Panc1 (cell line): ENCODE data around the gene MS4A10. TPM values are rescaled to one million over a fixed set of nuclear protein-coding genes. Genes with fewer than 3 reads are reported as not detected.

Source experiments
- ATAC-seq: fragments of 200-7000 bp; cut with Tn5 transposase; 2 replicates; pipeline ENCODE4 v1.9.1; 2020; ENCODE audit warnings: mild to moderate bottlenecking, moderate library complexity
- BruUV-seq: library from RNA; stranded (reverse); fragments of 400-500 nt; replicated peaks from 2 replicates; lab custom pipeline; 2021; lab: Mats Ljungman, UMichigan
- CTCF ChIA-PET: fragments of 300-600 bp; sonication (Branson Sonifier 250); formaldehyde crosslinking; loops from one replicate; lab custom pipeline; 2022; ENCODE audit warnings: antibody characterized with exemption; lab: Charles Lee
- POLR2A ChIA-PET: fragments of 300-600 bp; sonication (Branson Sonifier 250); formaldehyde crosslinking; loops from one replicate; lab custom pipeline; 2022; ENCODE audit warnings: antibody characterized with exemption; lab: Charles Lee
- DNase-seq: peaks from one replicate; pipeline ENCODE4 v3.0.0-alpha.2; 2010; ENCODE audit warnings: low read depth, low spot score
- H3K27ac ChIP-seq: 2 replicates; pipeline ENCODE4 v1.5.1; 2011; ENCODE audit warnings: mild to moderate bottlenecking, low read length, inconsistent platforms
- H3K27me3 ChIP-seq: fragments of 200-500 bp; sonication (Bioruptor generic); 2 replicates; pipeline ENCODE4 v1.6.0; 2014; ENCODE audit warnings: low read length, inconsistent platforms; ENCODE audit not compliant: control insufficient read depth, insufficient read depth
- H3K36me3 ChIP-seq: fragments of 200-500 bp; sonication (Bioruptor generic); 2 replicates; pipeline ENCODE4 v1.5.1; 2014; ENCODE audit warnings: inconsistent platforms, mild to moderate bottlenecking, low read length, moderate library complexity; ENCODE audit not compliant: control insufficient read depth, insufficient read depth
- H3K4me1 ChIP-seq: 2 replicates; pipeline ENCODE4 v1.5.1; 2011; ENCODE audit warnings: inconsistent platforms, mild to moderate bottlenecking, low read length, moderate library complexity; ENCODE audit not compliant: control insufficient read depth, insufficient read depth
- H3K4me3 ChIP-seq, 2 experiments: 2 replicates each; pipeline ENCODE4 v1.5.1; 2011 to 2012; ENCODE audit warnings: low read depth in 2 of 2, low read length in 2 of 2, mild to moderate bottlenecking in 2 of 2, inconsistent platforms in 1 of 2, moderate library complexity in 1 of 2
- H3K9me3 ChIP-seq: fragments of 200-500 bp; sonication (Bioruptor generic); 2 replicates; pipeline ENCODE4 v1.5.1; 2014; ENCODE audit warnings: low read depth, mild to moderate bottlenecking, inconsistent platforms, low read length, moderate library complexity; ENCODE audit not compliant: control insufficient read depth, insufficient read depth
- POLR2AphosphoS5 ChIP-seq: IDR thresholded peaks from 2 replicates; pipeline ENCODE4 v1.6.1; 2012; ENCODE audit warnings: mild to moderate bottlenecking, low read depth, low read length, moderate library complexity
- SIN3A ChIP-seq: IDR thresholded peaks from 2 replicates; pipeline ENCODE4 v1.6.1; 2012; ENCODE audit warnings: low read depth, mild to moderate bottlenecking, low read length, moderate library complexity, borderline replicate concordance; ENCODE audit not compliant: insufficient read depth
- TCF7L2 ChIP-seq: IDR thresholded peaks from 2 replicates; pipeline ENCODE4 v1.6.1; 2011; ENCODE audit warnings: mild to moderate bottlenecking, low read depth, low read length, inconsistent platforms
- in situ Hi-C: cut with HindIII; loops from 2 replicates; pipeline ENCODE4 v1.10.0; 2016; ENCODE audit warnings: low sequenced_read_pairs, low pct_unique_long_range_greater_than_20kb
- intact Hi-C: fragments of 100-400 bp; cut with micrococcal nuclease; formaldehyde crosslinking; loops from one replicate; pipeline ENCODE4 v1.10.0; 2022; ENCODE audit not compliant: unreplicated experiment
- total RNA-seq: library from RNA; stranded (reverse); gene quantifications from one replicate; pipeline ENCODE4 v1.2.1, GENCODE V29; 2021; ENCODE audit not compliant: unreplicated experiment
- TF ChIP-seq, protein P1 (sequence below): fragments of 450-650 bp; IDR thresholded peaks from 2 replicates; pipeline ENCODE4 v1.5.1; 2017; ENCODE audit warnings: mild to moderate bottlenecking
- TF ChIP-seq, protein P2 (sequence below), 2 experiments: IDR thresholded peaks; 2 replicates each; pipeline ENCODE4 v1.6.1; 2011 to 2012; ENCODE audit warnings: low read depth in 2 of 2, control low read depth in 1 of 2, low read length in 1 of 2, mild to moderate bottlenecking in 1 of 2, moderate library complexity in 1 of 2; ENCODE audit not compliant: insufficient read depth in 1 of 2

The MS4A10 gene
- total RNA-seq, 1 experiment from 2014 or later, result not detected

GRCh38 chr11:60771146-60771545 lies 14.0 kb upstream of the MS4A10 start:
- ATAC-seq (no peak), DNase-seq (no peak)
- H3K4me3 ChIP-seq, result no peak overlapping the region
- intact Hi-C loops (no loop called here), in situ Hi-C loops (no loop called here)
- H3K36me3 ChIP-seq, result no peaks in the 10 kb centered on the region
- H3K27me3 ChIP-seq, result no peaks in the 10 kb centered on the region
- H3K27ac ChIP-seq, result no peak overlapping the region
- no peaks in the 10 kb centered on the region for H3K4me1 ChIP-seq
- ChIA-PET CTCF (no interaction called here), POLR2A (no interaction called here)
- H3K9me3 ChIP-seq, result no peaks in the 10 kb centered on the region
- no TSS peak for BruUV-seq
- no peak for TF ChIP-seq SIN3A
- no peak for TF ChIP-seq POLR2AphosphoS5
- no peak for TF ChIP-seq TCF7L2
- TF ChIP-seq, protein P1, sequence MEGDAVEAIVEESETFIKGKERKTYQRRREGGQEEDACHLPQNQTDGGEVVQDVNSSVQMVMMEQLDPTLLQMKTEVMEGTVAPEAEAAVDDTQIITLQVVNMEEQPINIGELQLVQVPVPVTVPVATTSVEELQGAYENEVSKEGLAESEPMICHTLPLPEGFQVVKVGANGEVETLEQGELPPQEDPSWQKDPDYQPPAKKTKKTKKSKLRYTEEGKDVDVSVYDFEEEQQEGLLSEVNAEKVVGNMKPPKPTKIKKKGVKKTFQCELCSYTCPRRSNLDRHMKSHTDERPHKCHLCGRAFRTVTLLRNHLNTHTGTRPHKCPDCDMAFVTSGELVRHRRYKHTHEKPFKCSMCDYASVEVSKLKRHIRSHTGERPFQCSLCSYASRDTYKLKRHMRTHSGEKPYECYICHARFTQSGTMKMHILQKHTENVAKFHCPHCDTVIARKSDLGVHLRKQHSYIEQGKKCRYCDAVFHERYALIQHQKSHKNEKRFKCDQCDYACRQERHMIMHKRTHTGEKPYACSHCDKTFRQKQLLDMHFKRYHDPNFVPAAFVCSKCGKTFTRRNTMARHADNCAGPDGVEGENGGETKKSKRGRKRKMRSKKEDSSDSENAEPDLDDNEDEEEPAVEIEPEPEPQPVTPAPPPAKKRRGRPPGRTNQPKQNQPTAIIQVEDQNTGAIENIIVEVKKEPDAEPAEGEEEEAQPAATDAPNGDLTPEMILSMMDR, result no peak
- TF ChIP-seq, protein P2, sequence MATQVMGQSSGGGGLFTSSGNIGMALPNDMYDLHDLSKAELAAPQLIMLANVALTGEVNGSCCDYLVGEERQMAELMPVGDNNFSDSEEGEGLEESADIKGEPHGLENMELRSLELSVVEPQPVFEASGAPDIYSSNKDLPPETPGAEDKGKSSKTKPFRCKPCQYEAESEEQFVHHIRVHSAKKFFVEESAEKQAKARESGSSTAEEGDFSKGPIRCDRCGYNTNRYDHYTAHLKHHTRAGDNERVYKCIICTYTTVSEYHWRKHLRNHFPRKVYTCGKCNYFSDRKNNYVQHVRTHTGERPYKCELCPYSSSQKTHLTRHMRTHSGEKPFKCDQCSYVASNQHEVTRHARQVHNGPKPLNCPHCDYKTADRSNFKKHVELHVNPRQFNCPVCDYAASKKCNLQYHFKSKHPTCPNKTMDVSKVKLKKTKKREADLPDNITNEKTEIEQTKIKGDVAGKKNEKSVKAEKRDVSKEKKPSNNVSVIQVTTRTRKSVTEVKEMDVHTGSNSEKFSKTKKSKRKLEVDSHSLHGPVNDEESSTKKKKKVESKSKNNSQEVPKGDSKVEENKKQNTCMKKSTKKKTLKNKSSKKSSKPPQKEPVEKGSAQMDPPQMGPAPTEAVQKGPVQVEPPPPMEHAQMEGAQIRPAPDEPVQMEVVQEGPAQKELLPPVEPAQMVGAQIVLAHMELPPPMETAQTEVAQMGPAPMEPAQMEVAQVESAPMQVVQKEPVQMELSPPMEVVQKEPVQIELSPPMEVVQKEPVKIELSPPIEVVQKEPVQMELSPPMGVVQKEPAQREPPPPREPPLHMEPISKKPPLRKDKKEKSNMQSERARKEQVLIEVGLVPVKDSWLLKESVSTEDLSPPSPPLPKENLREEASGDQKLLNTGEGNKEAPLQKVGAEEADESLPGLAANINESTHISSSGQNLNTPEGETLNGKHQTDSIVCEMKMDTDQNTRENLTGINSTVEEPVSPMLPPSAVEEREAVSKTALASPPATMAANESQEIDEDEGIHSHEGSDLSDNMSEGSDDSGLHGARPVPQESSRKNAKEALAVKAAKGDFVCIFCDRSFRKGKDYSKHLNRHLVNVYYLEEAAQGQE (IDR thresholded peaks at IDR 0.05; ENCODE audit: insufficient read depth in 1 of 2, low read depth in 2 of 2, low read length in 1 of 2), result no peak

GRCh38 chr11:60771879-60772525 lies 13.1 kb upstream of the MS4A10 start:
- Histone ChIP-seq H3K9me3 (no peaks in the 10 kb centered on the region), H3K27ac (no peak overlapping the region), H3K4me3 (no peak overlapping the region), H3K4me1 (no peaks in the 10 kb centered on the region), H3K36me3 (no peaks in the 10 kb centered on the region), H3K27me3 (no peaks in the 10 kb centered on the region)
- ATAC-seq (no peak), DNase-seq (no peak)
- no peak for TF ChIP-seq POLR2AphosphoS5
- TF ChIP-seq, protein P2 (IDR thresholded peaks at IDR 0.05; ENCODE audit: insufficient read depth in 1 of 2, low read depth in 2 of 2, low read length in 1 of 2), result no peak
- no peak for TF ChIP-seq SIN3A
- TF ChIP-seq, protein P1, result no peak
- no peak for TF ChIP-seq TCF7L2
- no TSS peak for BruUV-seq
- intact Hi-C loops, result no loop called here
- in situ Hi-C loops, result no loop called here
- CTCF ChIA-PET, result no interaction called here
- POLR2A ChIA-PET, result no interaction called here
